HUES6 (cell line): ENCODE measurements around the gene CDC73.
"Not testable (repeated sequence)": the region's sequence is repeated elsewhere in the genome, so short reads cannot be mapped to it uniquely, and the experiment has no call there.

ENCODE experiments used
- H3K27ac ChIP-seq: 2 replicates; pipeline ENCODE4 v1.7.0; 2013; ENCODE audit warnings: low read depth, mild to moderate bottlenecking, low read length, inconsistent platforms
- H3K27me3 ChIP-seq: 2 replicates; pipeline ENCODE4 v1.6.1; 2013; ENCODE audit warnings: low read length; ENCODE audit not compliant: control insufficient read depth, insufficient read depth
- H3K36me3 ChIP-seq: 2 replicates; pipeline ENCODE4 v1.6.1; 2013; ENCODE audit warnings: low read length; ENCODE audit not compliant: control insufficient read depth, insufficient read depth
- H3K4me1 ChIP-seq: 2 replicates; pipeline ENCODE4 v1.6.1; 2013; ENCODE audit warnings: low read length; ENCODE audit not compliant: control insufficient read depth, insufficient read depth
- H3K4me3 ChIP-seq: 2 replicates; pipeline ENCODE4 v1.5.1; 2013; ENCODE audit warnings: low read depth, low read length
- H3K9ac ChIP-seq: one replicate; pipeline ENCODE4 v1.6.1; 2013; ENCODE audit warnings: mild to moderate bottlenecking, low read length
- H3K9me3 ChIP-seq: 2 replicates; pipeline ENCODE4 v1.6.1; 2013; ENCODE audit warnings: low read depth, low read length; ENCODE audit not compliant: control insufficient read depth, insufficient read depth

CDC73 gene

GRCh38 chr1:193222056-193222615 lies 100.3 kb downstream of the CDC73 start:
- Histone ChIP-seq H3K27me3 (no peaks in the 10 kb centered on the region), H3K4me1 (peaks cover 16% of the 10 kb centered on the region), H3K9ac (no peak overlapping the region), H3K27ac (no peak overlapping the region), H3K36me3 (peaks cover 6% of the 10 kb centered on the region; the same call in 1 of the 2 replicates), H3K4me3 (no peak overlapping the region), H3K9me3 (no peaks in the 10 kb centered on the region)

- H3K4me1 ChIP-seq, result no peaks in the 10 kb centered on the region
- H3K27ac ChIP-seq, result no peak overlapping the region
These were observed 107.3 kb downstream of the CDC73 start for GRCh38 chr1:193229136-193229535.

GRCh38 chr1:193231146-193231545 lies 109.3 kb downstream of the CDC73 start:
- H3K4me3 ChIP-seq, H3K9ac ChIP-seq, H3K27me3 ChIP-seq, H3K9me3 ChIP-seq, H3K27ac ChIP-seq, H3K4me1 ChIP-seq: not testable (repeated sequence)
- peaks cover 19% of the 10 kb centered on the region for H3K36me3 ChIP-seq

More at GRCh38 chr1:193229136-193229535, 107.3 kb downstream of the CDC73 start:
- Histone ChIP-seq H3K9me3 (no peaks in the 10 kb centered on the region), H3K4me3 (no peak overlapping the region), H3K9ac (no peak overlapping the region), H3K36me3 (peaks cover 10% of the 10 kb centered on the region; the same call in 1 of the 2 replicates), H3K27me3 (no peaks in the 10 kb centered on the region)

GRCh38 chr1:193234530-193234929 lies 112.7 kb downstream of the CDC73 start:
- Histone ChIP-seq H3K9me3 (no peaks in the 10 kb centered on the region), H3K4me1 (no peaks in the 10 kb centered on the region), H3K36me3 (peaks cover 23% of the 10 kb centered on the region), H3K9ac (no peak overlapping the region), H3K27ac (no peak overlapping the region), H3K27me3 (no peaks in the 10 kb centered on the region), H3K4me3 (no peak overlapping the region)

GRCh38 chr1:193237381-193237978 lies 115.6 kb downstream of the CDC73 start:
- Histone ChIP-seq H3K4me3 (no peak overlapping the region), H3K36me3 (peaks cover 20% of the 10 kb centered on the region), H3K27me3 (no peaks in the 10 kb centered on the region), H3K4me1 (no peaks in the 10 kb centered on the region), H3K9ac (no peak overlapping the region), H3K9me3 (no peaks in the 10 kb centered on the region), H3K27ac (no peak overlapping the region)

GRCh38 chr1:193240609-193241008 lies 118.8 kb downstream of the CDC73 start:
- H3K4me1 ChIP-seq, result no peaks in the 10 kb centered on the region
- H3K9me3 ChIP-seq, result no peaks in the 10 kb centered on the region
- H3K4me3 ChIP-seq, result no peak overlapping the region
- H3K27me3 ChIP-seq, result no peaks in the 10 kb centered on the region
- H3K36me3 ChIP-seq, result peaks cover 8% of the 10 kb centered on the region
- H3K9ac ChIP-seq, result no peak overlapping the region
- no peak overlapping the region for H3K27ac ChIP-seq

- peaks cover 2% of the 10 kb centered on the region for H3K36me3 ChIP-seq
- H3K27ac ChIP-seq, result no peak overlapping the region
- H3K4me1 ChIP-seq, result no peaks in the 10 kb centered on the region
- no peaks in the 10 kb centered on the region for H3K27me3 ChIP-seq
- no peak overlapping the region for H3K9ac ChIP-seq
- H3K4me3 ChIP-seq, result no peak overlapping the region
- H3K9me3 ChIP-seq, result no peaks in the 10 kb centered on the region
These were observed 119.4 kb downstream of the CDC73 start for GRCh38 chr1:193241132-193241827.

GRCh38 chr1:193242000-193242399 lies 120.2 kb downstream of the CDC73 start:
- Histone ChIP-seq H3K4me1 (no peaks in the 10 kb centered on the region), H3K9me3 (no peaks in the 10 kb centered on the region), H3K9ac (no peak overlapping the region), H3K36me3 (peaks cover 5% of the 10 kb centered on the region), H3K27ac (no peak overlapping the region), H3K4me3 (no peak overlapping the region), H3K27me3 (no peaks in the 10 kb centered on the region)

- Histone ChIP-seq H3K4me3 (no peak overlapping the region), H3K36me3 (peaks cover 34% of the 10 kb centered on the region), H3K9me3 (peaks cover 8% of the 10 kb centered on the region; the same call in 1 of the 2 replicates), H3K9ac (no peak overlapping the region), H3K27ac (no peak overlapping the region), H3K27me3 (no peaks in the 10 kb centered on the region), H3K4me1 (no peaks in the 10 kb centered on the region)
These were observed 127.4 kb downstream of the CDC73 start for GRCh38 chr1:193249187-193249586.

- no peaks in the 10 kb centered on the region for H3K27me3 ChIP-seq
- no peaks in the 10 kb centered on the region for H3K4me1 ChIP-seq
- H3K36me3 ChIP-seq, result peaks cover 29% of the 10 kb centered on the region
- no peak overlapping the region for H3K27ac ChIP-seq
- peaks cover 8% of the 10 kb centered on the region; the same call in 1 of the 2 replicates for H3K9me3 ChIP-seq
- H3K9ac ChIP-seq, result no peak overlapping the region
- no peak overlapping the region for H3K4me3 ChIP-seq
These were observed 130.1 kb downstream of the CDC73 start for GRCh38 chr1:193251950-193252349.

- Histone ChIP-seq H3K4me3 (no peak overlapping the region), H3K9ac (no peak overlapping the region), H3K4me1 (no peaks in the 10 kb centered on the region), H3K27me3 (no peaks in the 10 kb centered on the region), H3K9me3 (no peaks in the 10 kb centered on the region), H3K27ac (no peak overlapping the region), H3K36me3 (peaks cover 9% of the 10 kb centered on the region)
These were observed 134.2 kb downstream of the CDC73 start for GRCh38 chr1:193256019-193256418.
